Measurements from ENCODE around the gene CACNA2D3. TPM values are rescaled to one million over a fixed set of nuclear protein-coding genes. Genes with fewer than 3 reads are reported as not detected.

Gene CACNA2D3
- total and polyA plus RNA-seq, 4 donors = 0.06 to 0.37 (median 0.08) TPM; not detected in 1

- no peak overlapping the region for H3K9ac ChIP-seq (ENCODE audit: low read depth in 1 of 2, low read length in 2 of 2)
- no peaks in the 10 kb centered on the region for H3K9me3 ChIP-seq (ENCODE audit: control insufficient read depth in 4 of 4, low read length in 3 of 4)
- no peaks in the 10 kb centered on the region for H3K27me3 ChIP-seq (ENCODE audit: control insufficient read depth in 4 of 4, insufficient read depth in 4 of 4, low read length in 3 of 4)
- H3K27ac ChIP-seq (ENCODE audit: low read depth in 1 of 2, low read length in 2 of 2) = no peak overlapping the region
- no peak overlapping the region for H3K4me3 ChIP-seq (ENCODE audit: low read depth in 1 of 3, low read length in 3 of 3)
- 48% methylated on average over 5 of the region's 5 CpGs for WGBS
- H3K36me3 ChIP-seq (ENCODE audit: control insufficient read depth in 4 of 4, insufficient read depth in 3 of 4, low read depth in 1 of 4, low read length in 3 of 4) = no peaks in the 10 kb centered on the region
- no peak for DNase-seq (ENCODE audit: low spot score)
- TF ChIP-seq SP1 (IDR thresholded peaks at IDR 0.05) (no peak), REST (IDR thresholded peaks at IDR 0.05) (no peak), RAD21 (IDR thresholded peaks at IDR 0.05) (peak in 1 of 2 donors; percentile 37), CTCF (IDR thresholded peaks at IDR 0.05; ENCODE audit: low read depth, low read length, missing input control) (no peak), TAF1 (conservative IDR thresholded peaks at IDR 0.05) (no peak)
- no peaks in the 10 kb centered on the region for H3K4me1 ChIP-seq (ENCODE audit: control insufficient read depth in 4 of 4, insufficient read depth in 4 of 4, low read length in 3 of 4)
These were observed 891.0 kb downstream of the CACNA2D3 start for GRCh38 chr3:55013145-55013925.

DNA sequence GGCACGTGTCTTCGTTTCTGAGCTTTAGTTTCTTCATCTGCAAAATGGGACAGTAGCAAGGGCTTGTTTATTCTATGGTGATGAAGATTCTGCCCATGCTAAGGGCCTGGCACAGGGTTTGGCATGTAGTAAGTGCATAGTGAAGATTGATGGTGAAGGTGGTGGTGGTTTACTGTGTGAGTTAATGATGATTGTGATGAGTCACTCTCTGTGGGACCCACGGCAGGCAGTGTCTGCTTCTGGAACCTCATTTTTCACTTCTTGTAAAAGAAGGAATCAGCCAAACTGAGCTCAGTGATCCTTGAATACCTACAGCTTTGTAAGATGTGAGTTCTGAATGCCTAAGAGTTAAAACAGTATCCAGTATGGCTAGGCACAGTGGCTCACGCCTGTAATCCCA, 891.7 kb downstream of the CACNA2D3 start:
- Histone ChIP-seq H3K27me3 (ENCODE audit: control insufficient read depth in 4 of 4, insufficient read depth in 4 of 4, low read length in 3 of 4) (no peaks in the 10 kb centered on the region), H3K4me1 (ENCODE audit: control insufficient read depth in 4 of 4, insufficient read depth in 4 of 4, low read length in 3 of 4) (no peaks in the 10 kb centered on the region), H3K36me3 (ENCODE audit: control insufficient read depth in 4 of 4, insufficient read depth in 3 of 4, low read depth in 1 of 4, low read length in 3 of 4) (no peaks in the 10 kb centered on the region), H3K27ac (ENCODE audit: low read depth in 1 of 2, low read length in 2 of 2) (no peak overlapping the region), H3K4me3 (ENCODE audit: low read depth in 1 of 3, low read length in 3 of 3) (no peak overlapping the region), H3K9me3 (ENCODE audit: control insufficient read depth in 4 of 4, low read length in 3 of 4) (no peaks in the 10 kb centered on the region), H3K9ac (ENCODE audit: low read depth in 1 of 2, low read length in 2 of 2) (no peak overlapping the region)
- WGBS = 64% methylated on average over 4 of the region's 4 CpGs
- TF ChIP-seq HNF4G (IDR thresholded peaks at IDR 0.05) = no peak
- TF ChIP-seq, protein P1, sequence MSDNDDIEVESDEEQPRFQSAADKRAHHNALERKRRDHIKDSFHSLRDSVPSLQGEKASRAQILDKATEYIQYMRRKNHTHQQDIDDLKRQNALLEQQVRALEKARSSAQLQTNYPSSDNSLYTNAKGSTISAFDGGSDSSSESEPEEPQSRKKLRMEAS (IDR thresholded peaks at IDR 0.05) = no peak
- no peak for TF ChIP-seq RXRA (IDR thresholded peaks at IDR 0.05)
- no peak for TF ChIP-seq FOXA1 (IDR thresholded peaks at IDR 0.05)
- no peak for TF ChIP-seq JUND (IDR thresholded peaks at IDR 0.05)
- TF ChIP-seq REST (IDR thresholded peaks at IDR 0.05) = no peak
- TF ChIP-seq SP1 (IDR thresholded peaks at IDR 0.05) = no peak
- no peak for TF ChIP-seq FOXA2 (IDR thresholded peaks at IDR 0.05)
- no peak for DNase-seq (ENCODE audit: low spot score)
